Kidney epithelial cell (primary cell): ENCODE data around the gene HOXA4. TPM values are rescaled to one million over a fixed set of nuclear protein-coding genes. Genes with fewer than 3 reads are reported as not detected.
A peak's percentile ranks its signal among the peaks of the same experiment; 100 is the strongest.

Experiments
- DNase-seq: peaks from one replicate; pipeline ENCODE4 v3.0.0-alpha.2; 2010; ENCODE audit warnings: low read depth
- H3K27me3 ChIP-seq: 2 replicates; pipeline ENCODE4 v1.6.0; 2011; ENCODE audit warnings: low read length; ENCODE audit not compliant: control insufficient read depth, insufficient read depth
- H3K36me3 ChIP-seq: 2 replicates; pipeline ENCODE4 v1.5.1; 2011; ENCODE audit warnings: low read length; ENCODE audit not compliant: control insufficient read depth, insufficient read depth
- H3K4me3 ChIP-seq: 2 replicates; pipeline ENCODE4 v1.5.1; 2011; ENCODE audit warnings: low read depth, mild to moderate bottlenecking, control low read depth, low read length
- CTCF ChIP-seq: IDR thresholded peaks from 2 replicates; pipeline ENCODE4 v1.5.1; 2011; ENCODE audit warnings: mild to moderate bottlenecking, moderate library complexity, low read length, control low read depth, inconsistent platforms; ENCODE audit not compliant: insufficient read depth, poor library complexity, severe bottlenecking
- total RNA-seq: library from RNA; depleted of rRNA; stranded (reverse); fragments of >200 nt; gene quantifications from 2 replicates; pipeline ENCODE4 v1.2.3, GENCODE V29; 2015

Gene HOXA4
- total RNA-seq, 1 donor from 2014 or later = 7.4 TPM

- Histone ChIP-seq H3K4me3 (peak overlapping the region; percentile 59), H3K27me3 (no peaks in the 10 kb centered on the region), H3K36me3 (no peaks in the 10 kb centered on the region)
- no peak for TF ChIP-seq CTCF
- DNase-seq = no peak
These were observed 7.0 kb downstream of the HOXA4 start for GRCh38 chr7:27123477-27124053.

- H3K27me3 ChIP-seq = no peaks in the 10 kb centered on the region
- H3K36me3 ChIP-seq = no peaks in the 10 kb centered on the region
- TF ChIP-seq CTCF = no peak
- peak overlapping the region; percentile 59 for H3K4me3 ChIP-seq
- no peak for DNase-seq
These were observed 7.5 kb downstream of the HOXA4 start for GRCh38 chr7:27123007-27123476.

GRCh38 chr7:27122077-27122910 lies 8.3 kb downstream of the HOXA4 start:
- peak overlapping the region; percentile 59 for H3K4me3 ChIP-seq
- H3K36me3 ChIP-seq = peaks cover 1% of the 10 kb centered on the region
- no peak for TF ChIP-seq CTCF
- DNase-seq = no peak
- H3K27me3 ChIP-seq = no peaks in the 10 kb centered on the region

- no peak for TF ChIP-seq CTCF
- Histone ChIP-seq H3K27me3 (no peaks in the 10 kb centered on the region), H3K4me3 (peak overlapping the region; percentile 59), H3K36me3 (peaks cover 3% of the 10 kb centered on the region)
- no peak for DNase-seq
These were observed 8.9 kb downstream of the HOXA4 start for GRCh38 chr7:27121684-27122076.

- H3K36me3 ChIP-seq = peaks cover 3% of the 10 kb centered on the region
- no peaks in the 10 kb centered on the region for H3K27me3 ChIP-seq
- no peak for TF ChIP-seq CTCF
- no peak overlapping the region for H3K4me3 ChIP-seq
- DNase-seq = no peak
These were observed 11.1 kb downstream of the HOXA4 start for GRCh38 chr7:27119412-27119911.
